K562 (cell line): ENCODE results near the gene ZNF835. TPM values are rescaled to one million over a fixed set of nuclear protein-coding genes. Genes with fewer than 3 reads are reported as not detected.

Source experiments
- ATAC-seq: fragments of 200-7000 bp; cut with Tn5 transposase; 3 replicates; pipeline ENCODE4 v1.9.1; 2020; ENCODE audit warnings: moderate library complexity
- BruUV-seq: library from RNA; stranded (reverse); fragments of 400-500 nt; replicated peaks from 2 replicates; lab custom pipeline; 2021; lab: Mats Ljungman, UMichigan
- CTCF ChIA-PET: fragments of 300-600 bp; formaldehyde crosslinking; extraction: SDS; loops from one replicate; lab custom pipeline; 2021; ENCODE audit warnings: low intra/inter-chr PET ratio; lab: Yijun Ruan, JAX
- POLR2A ChIA-PET: fragments of 300-600, 350-650 bp; sonication (Branson Sonifier 250); formaldehyde crosslinking; extraction: SDS; loops from one replicate; lab custom pipeline; 2021; ENCODE audit warnings: antibody characterized with exemption, inconsistent platforms; lab: Yijun Ruan, JAX
- DNase-seq, 4 experiments: peaks; one replicate each; pipeline versions ENCODE4 v3.0.0 to v3.0.0-alpha.2; 2011 to 2018; ENCODE audit warnings: low spot score in 3 of 4, mixed read lengths in 3 of 4; ENCODE audit errors: extremely low read depth in 1 of 4
- FAIRE-seq: peaks from 2 replicates; lab custom pipeline; 2011; peaks lifted over from hg19 to GRCh38; lab: Jason Lieb, UNC
- H2AFZ ChIP-seq: 2 replicates; pipeline ENCODE4 v1.6.0; 2011; ENCODE audit warnings: low read depth, low read length, control low read depth, inconsistent platforms
- H3K27ac ChIP-seq: fragments of 200-600 bp; 3 replicates; pipeline ENCODE4 v1.8.0; 2011; ENCODE audit warnings: low read depth, mild to moderate bottlenecking, control low read depth, inconsistent platforms, low read length, moderate library complexity, mixed read lengths; ENCODE audit errors: extremely low read depth
- H3K27me3 ChIP-seq, 2 experiments: fragments of 300-600 bp in 1 of 2; 2 replicates in 1 of 2; 3 replicates in 1 of 2; pipeline versions ENCODE4 v1.6.0 to v1.8.0; 2011; ENCODE audit warnings: inconsistent platforms in 2 of 2, low read length in 2 of 2, mild to moderate bottlenecking in 1 of 2, mixed read lengths in 1 of 2, moderate library complexity in 1 of 2; ENCODE audit not compliant: control insufficient read depth in 2 of 2, insufficient read depth in 2 of 2
- H3K36me3 ChIP-seq: fragments of 300-600 bp; 3 replicates; pipeline ENCODE4 v1.8.0; 2011; ENCODE audit warnings: mild to moderate bottlenecking, low read length, inconsistent platforms; ENCODE audit not compliant: control insufficient read depth, insufficient read depth
- H3K4me1 ChIP-seq, 2 experiments: fragments of 200-600 bp in 1 of 2; replicated peaks in 1 of 2; 2 replicates in 1 of 2; 3 replicates in 1 of 2; pipeline versions ENCODE4 v1.5.1 to v1.8.0; 2011; ENCODE audit warnings: inconsistent platforms in 2 of 2, low read length in 2 of 2, mild to moderate bottlenecking in 1 of 2, mixed read lengths in 1 of 2, moderate library complexity in 1 of 2; ENCODE audit not compliant: control insufficient read depth in 2 of 2, insufficient read depth in 2 of 2
- H3K4me2 ChIP-seq: 2 replicates; pipeline ENCODE4 v1.6.1; 2011; ENCODE audit warnings: low read length, control low read depth, inconsistent platforms, mixed read lengths; ENCODE audit not compliant: insufficient read depth
- H3K4me3 ChIP-seq: fragments of 200-600 bp; sonication (generic), shearing (Covaris generic); 2 replicates; pipeline ENCODE4 v1.5.1; 2016; ENCODE audit warnings: control low read depth, inconsistent platforms
- H3K79me2 ChIP-seq: fragments of 200-600 bp; 3 replicates; pipeline ENCODE4 v1.8.0; 2011; ENCODE audit warnings: low read length, inconsistent platforms; ENCODE audit not compliant: control insufficient read depth, insufficient read depth
- H3K9ac ChIP-seq, 2 experiments: 2 replicates each; pipeline versions ENCODE4 v1.6.0 to v1.6.1; 2011; ENCODE audit warnings: low read depth in 2 of 2, low read length in 2 of 2, control low read depth in 1 of 2, inconsistent platforms in 1 of 2, mild to moderate bottlenecking in 1 of 2, mixed read lengths in 1 of 2; ENCODE audit not compliant: insufficient read depth in 1 of 2
- H3K9me1 ChIP-seq: one replicate; pipeline ENCODE4 v1.6.0; 2011; ENCODE audit warnings: inconsistent platforms, mild to moderate bottlenecking, low read length, moderate library complexity; ENCODE audit not compliant: control insufficient read depth, insufficient read depth
- H3K9me3 ChIP-seq: replicated peaks from 2 replicates; pipeline ENCODE4 v1.5.1; 2011; ENCODE audit warnings: low read depth, low read length, inconsistent platforms; ENCODE audit not compliant: control insufficient read depth, insufficient read depth
- H4K20me1 ChIP-seq: replicated peaks from 2 replicates; pipeline ENCODE4 v1.6.1; 2011; ENCODE audit warnings: low read length, inconsistent platforms, mixed read lengths; ENCODE audit not compliant: control insufficient read depth, insufficient read depth
- ATF7 ChIP-seq: fragments of 450-650 bp; IDR thresholded peaks from 2 replicates; pipeline ENCODE4 v1.7.1; 2014; ENCODE audit warnings: mild to moderate bottlenecking, moderate library complexity
- EHMT2 ChIP-seq: fragments of 450-650 bp; IDR thresholded peaks from 2 replicates; pipeline ENCODE4 v1.6.1; 2018; ENCODE audit warnings: antibody characterized with exemption
- FOXP1 ChIP-seq: sonication (generic); formaldehyde crosslinking; IDR thresholded peaks from 2 replicates; pipeline ENCODE4 v1.8.0; 2022; ENCODE audit warnings: mild to moderate bottlenecking, missing genetic modification reagents
- HDAC1 ChIP-seq, 2 experiments: fragments of 450-650 bp; IDR thresholded peaks; 2 replicates each; pipeline ENCODE4 v1.6.1; 2016 to 2017; ENCODE audit warnings: inconsistent platforms in 1 of 2, mild to moderate bottlenecking in 1 of 2, moderate library complexity in 1 of 2
- HNRNPUL1 ChIP-seq: fragments of 200-400 bp; formaldehyde crosslinking; IDR thresholded peaks from 2 replicates; pipeline ENCODE4 v1.6.1; 2017; ENCODE audit warnings: low read length
- MIER1 ChIP-seq: fragments of 450-650 bp; IDR thresholded peaks from 2 replicates; pipeline ENCODE4 v1.6.1; 2016; ENCODE audit warnings: antibody characterized with exemption, mild to moderate bottlenecking, low read depth
- SIN3A ChIP-seq, 2 experiments: fragments of 150-350 bp in 1 of 2; IDR thresholded peaks; 2 replicates each; pipeline ENCODE4 v1.6.1; 2011 to 2016; ENCODE audit warnings: borderline replicate concordance in 2 of 2, low read depth in 2 of 2, low read length in 2 of 2, mild to moderate bottlenecking in 2 of 2, moderate library complexity in 2 of 2; ENCODE audit not compliant: control insufficient read depth in 1 of 2
- SREBF1 ChIP-seq: fragments of 150-350 bp; IDR thresholded peaks from 2 replicates; pipeline ENCODE4 v1.6.1; 2014; ENCODE audit warnings: antibody characterized with exemption, low read depth, low read length, borderline replicate concordance
- TCFL5 ChIP-seq: fragments of 250-450 bp; sonication (Bioruptor Pico); conservative IDR thresholded peaks from 2 replicates; pipeline ENCODE4 v1.6.1; 2021; ENCODE audit warnings: mild to moderate bottlenecking, moderate library complexity, matching md5 sums
- ZNF232 ChIP-seq: sonication (generic); formaldehyde crosslinking; IDR thresholded peaks from 2 replicates; pipeline ENCODE4 v1.8.0; 2022; ENCODE audit warnings: mild to moderate bottlenecking, missing genetic modification reagents
- WGBS: fragments of 100-300 bp; shearing (Covaris generic); methylation state at CpG from one replicate; pipeline ENCODE4 v1.1.6; 2016; ENCODE audit warnings: low coverage, mixed read lengths; ENCODE audit not compliant: insufficient coverage; ENCODE audit errors: missing lambda C conversion rate; 5-methylcytosine and 5-hydroxymethylcytosine counted together
- in situ Hi-C: fragments of 300-500 bp; cut with MboI; formaldehyde crosslinking; loops from 4 replicates; pipeline ENCODE4 v1.15.0; 2018; ENCODE audit warnings: inconsistent platforms, mixed read lengths
- intact Hi-C: fragments of 100-400 bp; cut with micrococcal nuclease; formaldehyde crosslinking; loops from 2 replicates; pipeline ENCODE4 v1.14.2; 2022
- polyA plus RNA-seq, 8 experiments: library from polyadenylated mRNA; depleted of rRNA in 4 of 8; stranded (reverse) in 5 of 8; unstranded in 3 of 8; fragments of >200 nt; fragmentation: Nextera tagmentation in 2 of 8; fragmentation: Illumina TruSeq in 1 of 8; extraction: Ambion mirVana in 2 of 8; extraction: Trizol in 1 of 8; gene quantifications; 2 replicates each; pipeline versions ENCODE4 v1.2.1 to v1.2.3, GENCODE V29; 2011 to 2014; ENCODE audit warnings: inconsistent platforms in 1 of 8, missing spikeins in 1 of 8
- total RNA-seq, 7 experiments: library from RNA; depleted of rRNA in 6 of 7; stranded (reverse); fragments of >200 nt in 6 of 7; fragmentation: Illumina TruSeq in 2 of 7; extraction: Trizol in 2 of 7; gene quantifications; 2 replicates each; pipeline versions ENCODE4 v1.2.1 to v1.2.3, GENCODE V29; 2011 to 2021; ENCODE audit warnings: low replicate concordance in 1 of 7
- TF ChIP-seq, protein P1 (sequence below), 2 experiments: fragments of 450-650 bp; IDR thresholded peaks; 2 replicates each; pipeline ENCODE4 v1.6.1; 2018; ENCODE audit warnings: mild to moderate bottlenecking in 2 of 2, low read depth in 1 of 2; ENCODE audit not compliant: partially characterized antibody in 2 of 2
- TF ChIP-seq, protein P2 (sequence below), 2 experiments: fragments of 250-450 bp in 1 of 2; fragments of 450-650 bp in 1 of 2; sonication (Bioruptor Pico) in 1 of 2; IDR thresholded peaks; 2 replicates each; pipeline versions ENCODE4 v1.6.1 to v1.8.0; 2016 to 2021; ENCODE audit warnings: mild to moderate bottlenecking in 2 of 2, moderate library complexity in 2 of 2, missing compliant biosample characterization in 1 of 2, missing genetic modification characterization in 1 of 2
- TF ChIP-seq, protein P3 (sequence below): sonication (generic); formaldehyde crosslinking; IDR thresholded peaks from 2 replicates; pipeline ENCODE4 v1.8.1; 2023; ENCODE audit warnings: mild to moderate bottlenecking, missing genetic modification reagents

ZNF835 gene
- total and polyA plus RNA-seq, 9 of the 15 experiments (the other 6 are each of a cell fraction or from before 2014, with no cell fraction given): not detected

DNA sequence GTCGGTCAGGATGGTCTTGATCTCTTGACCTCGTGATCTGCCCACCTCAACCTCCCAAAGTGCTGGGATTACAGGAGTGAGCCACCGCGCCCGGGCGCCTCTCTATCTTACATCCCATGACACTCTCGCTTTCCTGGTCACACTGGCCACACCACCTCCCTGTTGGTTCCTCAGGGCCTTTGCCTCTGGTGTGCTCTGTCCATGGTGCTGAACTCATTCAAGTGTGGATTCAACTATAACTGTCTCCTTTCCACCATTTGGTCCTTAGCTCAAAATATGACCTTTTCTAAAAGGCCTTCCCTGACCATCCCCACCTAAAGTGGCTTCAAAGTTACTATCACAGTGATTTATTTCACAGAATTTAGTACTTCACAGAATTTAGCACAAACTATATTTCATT lies 32.3 kb downstream of the ZNF835 start (continued):
- TF ChIP-seq EHMT2 (peak; percentile 92), MIER1 (peak; percentile 73; the same call in 1 of the 2 replicates), HNRNPUL1 (no peak)

DNA sequence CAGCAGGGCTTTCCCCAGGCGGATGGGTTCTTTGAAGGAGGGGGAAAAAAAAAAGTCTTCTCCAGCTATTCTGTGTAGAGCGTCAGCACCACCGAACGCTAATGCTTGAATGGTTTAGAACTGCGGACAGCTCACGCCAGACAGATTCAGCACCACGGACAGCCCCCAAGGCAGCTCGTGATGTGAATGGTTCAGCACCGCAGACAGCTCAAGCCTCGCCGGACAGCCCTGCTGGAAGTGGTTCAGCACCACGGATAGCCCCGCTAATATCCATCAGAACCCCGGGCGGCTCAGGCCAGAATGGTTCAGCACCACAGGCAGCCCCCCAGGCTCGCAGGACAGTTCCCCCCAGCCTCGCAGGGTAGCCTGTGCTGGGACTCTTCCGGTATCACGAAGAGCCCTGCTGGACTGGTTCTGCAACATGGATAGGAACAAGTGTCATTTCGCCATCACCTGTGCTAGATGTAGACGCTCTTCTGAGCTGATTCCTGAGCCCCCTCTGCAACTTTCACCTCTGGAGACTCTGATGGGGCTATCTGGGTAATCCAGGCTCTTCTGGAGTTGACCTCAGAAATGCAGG lies 33.5 kb downstream of the ZNF835 start:
- BruUV-seq: no TSS peak
- Histone ChIP-seq H3K9me3 (peaks cover 1% of the 10 kb centered on the region; the same call in 1 of the 2 replicates), H3K4me3 (no peak overlapping the region), H3K36me3 (no peaks in the 10 kb centered on the region), H3K4me1 (no peaks in the 10 kb centered on the region), H2AFZ (no peak overlapping the region), H3K79me2 (no peaks in the 10 kb centered on the region), H3K27ac (no peak overlapping the region), H3K9ac (no peak overlapping the region), H3K9me1 (no peaks in the 10 kb centered on the region), H3K4me2 (no peak overlapping the region), H4K20me1 (no peaks in the 10 kb centered on the region), H3K27me3 (no peaks in the 10 kb centered on the region)
- POLR2A ChIA-PET: interaction anchor here (0.7 kb wide), 2 partner anchors 34 to 752 kb away, joined by 3 read pairs; partner anchors contain the start of gene ZNF548
- no peak for FAIRE-seq
- in situ Hi-C loops: no loop called here
- intact Hi-C loops: no loop called here
- WGBS: 4% methylated on average over 19 of the region's 21 CpGs
- ATAC-seq: peak; percentile 77
- peak; percentile 51 to 66 (median 58) for DNase-seq
- CTCF ChIA-PET: no interaction called here
- peak; percentile 93; the same call in 1 of the 2 replicates for TF ChIP-seq ZNF232
- TF ChIP-seq FOXP1: peak; percentile 47; the same call in 1 of the 2 replicates
- TF ChIP-seq, protein P1, sequence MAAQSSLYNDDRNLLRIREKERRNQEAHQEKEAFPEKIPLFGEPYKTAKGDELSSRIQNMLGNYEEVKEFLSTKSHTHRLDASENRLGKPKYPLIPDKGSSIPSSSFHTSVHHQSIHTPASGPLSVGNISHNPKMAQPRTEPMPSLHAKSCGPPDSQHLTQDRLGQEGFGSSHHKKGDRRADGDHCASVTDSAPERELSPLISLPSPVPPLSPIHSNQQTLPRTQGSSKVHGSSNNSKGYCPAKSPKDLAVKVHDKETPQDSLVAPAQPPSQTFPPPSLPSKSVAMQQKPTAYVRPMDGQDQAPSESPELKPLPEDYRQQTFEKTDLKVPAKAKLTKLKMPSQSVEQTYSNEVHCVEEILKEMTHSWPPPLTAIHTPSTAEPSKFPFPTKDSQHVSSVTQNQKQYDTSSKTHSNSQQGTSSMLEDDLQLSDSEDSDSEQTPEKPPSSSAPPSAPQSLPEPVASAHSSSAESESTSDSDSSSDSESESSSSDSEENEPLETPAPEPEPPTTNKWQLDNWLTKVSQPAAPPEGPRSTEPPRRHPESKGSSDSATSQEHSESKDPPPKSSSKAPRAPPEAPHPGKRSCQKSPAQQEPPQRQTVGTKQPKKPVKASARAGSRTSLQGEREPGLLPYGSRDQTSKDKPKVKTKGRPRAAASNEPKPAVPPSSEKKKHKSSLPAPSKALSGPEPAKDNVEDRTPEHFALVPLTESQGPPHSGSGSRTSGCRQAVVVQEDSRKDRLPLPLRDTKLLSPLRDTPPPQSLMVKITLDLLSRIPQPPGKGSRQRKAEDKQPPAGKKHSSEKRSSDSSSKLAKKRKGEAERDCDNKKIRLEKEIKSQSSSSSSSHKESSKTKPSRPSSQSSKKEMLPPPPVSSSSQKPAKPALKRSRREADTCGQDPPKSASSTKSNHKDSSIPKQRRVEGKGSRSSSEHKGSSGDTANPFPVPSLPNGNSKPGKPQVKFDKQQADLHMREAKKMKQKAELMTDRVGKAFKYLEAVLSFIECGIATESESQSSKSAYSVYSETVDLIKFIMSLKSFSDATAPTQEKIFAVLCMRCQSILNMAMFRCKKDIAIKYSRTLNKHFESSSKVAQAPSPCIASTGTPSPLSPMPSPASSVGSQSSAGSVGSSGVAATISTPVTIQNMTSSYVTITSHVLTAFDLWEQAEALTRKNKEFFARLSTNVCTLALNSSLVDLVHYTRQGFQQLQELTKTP (IDR thresholded peaks at IDR 0.05; ENCODE audit: low read depth in 1 of 2, partially characterized antibody in 2 of 2): peak in 1 of 2 experiments; percentile 99
- TF ChIP-seq, protein P2, sequence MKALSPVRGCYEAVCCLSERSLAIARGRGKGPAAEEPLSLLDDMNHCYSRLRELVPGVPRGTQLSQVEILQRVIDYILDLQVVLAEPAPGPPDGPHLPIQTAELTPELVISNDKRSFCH (CRISPR knock-in tag; IDR thresholded peaks at IDR 0.05): no peak
- TF ChIP-seq, protein P2 (tag; IDR thresholded peaks at IDR 0.05): no peak
- peak in 1 of 2 experiments; percentile 96; a peak in 2 of 4 replicates for TF ChIP-seq SIN3A (IDR thresholded peaks at IDR 0.05; ENCODE audit: borderline replicate concordance in 2 of 2, control insufficient read depth in 1 of 2, low read depth in 2 of 2, low read length in 2 of 2)
- no peak for TF ChIP-seq TCFL5 (CRISPR knock-in tag)
- no peak for TF ChIP-seq ATF7
- TF ChIP-seq, protein P3, sequence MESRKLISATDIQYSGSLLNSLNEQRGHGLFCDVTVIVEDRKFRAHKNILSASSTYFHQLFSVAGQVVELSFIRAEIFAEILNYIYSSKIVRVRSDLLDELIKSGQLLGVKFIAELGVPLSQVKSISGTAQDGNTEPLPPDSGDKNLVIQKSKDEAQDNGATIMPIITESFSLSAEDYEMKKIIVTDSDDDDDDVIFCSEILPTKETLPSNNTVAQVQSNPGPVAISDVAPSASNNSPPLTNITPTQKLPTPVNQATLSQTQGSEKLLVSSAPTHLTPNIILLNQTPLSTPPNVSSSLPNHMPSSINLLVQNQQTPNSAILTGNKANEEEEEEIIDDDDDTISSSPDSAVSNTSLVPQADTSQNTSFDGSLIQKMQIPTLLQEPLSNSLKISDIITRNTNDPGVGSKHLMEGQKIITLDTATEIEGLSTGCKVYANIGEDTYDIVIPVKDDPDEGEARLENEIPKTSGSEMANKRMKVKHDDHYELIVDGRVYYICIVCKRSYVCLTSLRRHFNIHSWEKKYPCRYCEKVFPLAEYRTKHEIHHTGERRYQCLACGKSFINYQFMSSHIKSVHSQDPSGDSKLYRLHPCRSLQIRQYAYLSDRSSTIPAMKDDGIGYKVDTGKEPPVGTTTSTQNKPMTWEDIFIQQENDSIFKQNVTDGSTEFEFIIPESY (CRISPR knock-in tag): peak; percentile 70
- peak in 1 of 2 experiments; percentile 68; a peak in 2 of 4 replicates for TF ChIP-seq HDAC1 (IDR thresholded peaks at IDR 0.05)
- 0 out of 2 replicates have a peak, but pooled peaks have one; percentile 72 for TF ChIP-seq SREBF1
